Osteoblast (primary cell): ENCODE measurements around the gene AGBL4. TPM values are rescaled to one million over a fixed set of nuclear protein-coding genes. Genes with fewer than 3 reads are reported as not detected.

ENCODE experiments used
- DNase-seq: peaks from one replicate; pipeline ENCODE4 v3.0.0; 2011; ENCODE audit warnings: low spot score, mixed read lengths; ENCODE audit not compliant: insufficient read length; ENCODE audit errors: missing footprints
- H2AFZ ChIP-seq: 2 replicates; pipeline ENCODE4 v1.6.0; 2011; ENCODE audit warnings: mild to moderate bottlenecking, low read length
- H3K27ac ChIP-seq: 2 replicates; pipeline ENCODE4 v1.5.1; 2011; ENCODE audit warnings: mild to moderate bottlenecking, low read depth, low read length, moderate library complexity
- H3K27me3 ChIP-seq: 2 replicates; pipeline ENCODE4 v1.6.0; 2012; ENCODE audit warnings: mild to moderate bottlenecking, control low read depth, inconsistent platforms, low read length, moderate library complexity; ENCODE audit not compliant: insufficient read depth
- H3K36me3 ChIP-seq: 2 replicates; pipeline ENCODE4 v1.5.1; 2011; ENCODE audit warnings: mild to moderate bottlenecking, low read length, control low read depth, moderate library complexity; ENCODE audit not compliant: insufficient read depth
- H3K4me1 ChIP-seq: 2 replicates; pipeline ENCODE4 v1.5.1; 2011; ENCODE audit warnings: mild to moderate bottlenecking, low read length, control low read depth, moderate library complexity; ENCODE audit not compliant: insufficient read depth
- H3K4me2 ChIP-seq: 2 replicates; pipeline ENCODE4 v1.6.0; 2011; ENCODE audit warnings: mild to moderate bottlenecking, low read length; ENCODE audit not compliant: insufficient read depth
- H3K4me3 ChIP-seq: fragments of 200-600 bp; sonication (generic); 3 replicates; pipeline ENCODE4 v1.5.1; 2012; ENCODE audit warnings: mild to moderate bottlenecking, low read length, inconsistent platforms; ENCODE audit not compliant: insufficient read depth
- H3K79me2 ChIP-seq: 2 replicates; pipeline ENCODE4 v1.6.0; 2012; ENCODE audit warnings: mild to moderate bottlenecking, low read length, control low read depth, inconsistent platforms; ENCODE audit not compliant: insufficient read depth
- H3K9me3 ChIP-seq: 2 replicates; pipeline ENCODE4 v1.5.1; 2011; ENCODE audit warnings: low read depth, low read length, control low read depth
- H4K20me1 ChIP-seq: 2 replicates; pipeline ENCODE4 v1.6.0; 2012; ENCODE audit warnings: mild to moderate bottlenecking, low read length, control low read depth; ENCODE audit not compliant: insufficient read depth
- total RNA-seq: library from RNA; depleted of rRNA; stranded (reverse); fragments of >200 nt; gene quantifications from 2 replicates; pipeline ENCODE4 v1.2.3, GENCODE V29; 2012
- TF ChIP-seq, protein P1 (sequence below): IDR thresholded peaks from 2 replicates; pipeline ENCODE4 v1.5.1; 2011; ENCODE audit warnings: mild to moderate bottlenecking, low read depth, low read length, moderate library complexity; ENCODE audit errors: extremely low read depth

Gene AGBL4
- total RNA-seq, 1 donor = not detected

GRCh38 chr1:48556186-48556850, 1467.4 kb downstream of the AGBL4 start:
- TF ChIP-seq, protein P1, sequence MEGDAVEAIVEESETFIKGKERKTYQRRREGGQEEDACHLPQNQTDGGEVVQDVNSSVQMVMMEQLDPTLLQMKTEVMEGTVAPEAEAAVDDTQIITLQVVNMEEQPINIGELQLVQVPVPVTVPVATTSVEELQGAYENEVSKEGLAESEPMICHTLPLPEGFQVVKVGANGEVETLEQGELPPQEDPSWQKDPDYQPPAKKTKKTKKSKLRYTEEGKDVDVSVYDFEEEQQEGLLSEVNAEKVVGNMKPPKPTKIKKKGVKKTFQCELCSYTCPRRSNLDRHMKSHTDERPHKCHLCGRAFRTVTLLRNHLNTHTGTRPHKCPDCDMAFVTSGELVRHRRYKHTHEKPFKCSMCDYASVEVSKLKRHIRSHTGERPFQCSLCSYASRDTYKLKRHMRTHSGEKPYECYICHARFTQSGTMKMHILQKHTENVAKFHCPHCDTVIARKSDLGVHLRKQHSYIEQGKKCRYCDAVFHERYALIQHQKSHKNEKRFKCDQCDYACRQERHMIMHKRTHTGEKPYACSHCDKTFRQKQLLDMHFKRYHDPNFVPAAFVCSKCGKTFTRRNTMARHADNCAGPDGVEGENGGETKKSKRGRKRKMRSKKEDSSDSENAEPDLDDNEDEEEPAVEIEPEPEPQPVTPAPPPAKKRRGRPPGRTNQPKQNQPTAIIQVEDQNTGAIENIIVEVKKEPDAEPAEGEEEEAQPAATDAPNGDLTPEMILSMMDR = no peak
- no peaks in the 10 kb centered on the region for H3K9me3 ChIP-seq
- no peak for DNase-seq
- H3K4me3 ChIP-seq = no peak overlapping the region
- H3K36me3 ChIP-seq = no peaks in the 10 kb centered on the region
- no peak overlapping the region for H3K27ac ChIP-seq
- H4K20me1 ChIP-seq = no peaks in the 10 kb centered on the region
- H3K27me3 ChIP-seq = no peaks in the 10 kb centered on the region
- H3K79me2 ChIP-seq = no peaks in the 10 kb centered on the region
- H2AFZ ChIP-seq = no peak overlapping the region
- H3K4me1 ChIP-seq = no peaks in the 10 kb centered on the region
- H3K4me2 ChIP-seq = no peak overlapping the region

- TF ChIP-seq, protein P1 = no peak
- no peak overlapping the region for H3K4me3 ChIP-seq
- no peak for DNase-seq
Observed at GRCh38 chr1:48555271-48555670, 1468.5 kb downstream of the AGBL4 start.

DNA sequence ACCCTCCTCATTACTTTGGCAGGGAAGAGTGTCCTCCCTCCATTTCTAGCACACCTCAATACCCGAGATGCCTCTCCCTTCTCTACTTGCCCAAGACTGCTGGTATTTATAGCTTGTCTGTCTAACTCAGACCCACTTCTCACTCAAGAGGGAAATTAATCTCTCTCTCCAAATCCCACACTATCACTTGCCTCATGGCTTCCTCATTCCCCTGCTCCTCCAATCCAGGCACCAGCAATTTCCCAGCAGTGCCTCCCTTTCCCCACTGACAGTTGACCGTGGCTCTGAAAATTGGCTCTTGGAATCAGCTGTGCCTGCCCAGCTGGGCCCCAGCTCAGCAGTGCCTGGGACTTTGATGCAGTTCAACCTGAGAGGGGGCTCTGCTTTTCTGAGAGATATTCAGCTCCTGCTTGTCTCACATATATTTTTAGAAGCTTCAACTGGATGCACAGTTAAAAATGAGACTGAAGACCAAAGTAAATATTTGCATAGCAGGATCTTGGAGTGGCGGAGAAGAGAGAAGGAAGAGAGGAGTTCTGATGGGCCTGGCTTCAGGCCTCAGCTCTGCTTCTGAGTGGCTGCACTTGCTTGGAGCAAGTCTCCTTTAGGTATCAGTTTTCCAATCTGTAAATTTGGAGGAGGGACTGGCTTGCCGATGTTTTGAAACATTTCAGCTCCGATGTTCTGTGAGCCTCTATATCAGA, 1470.7 kb downstream of the AGBL4 start:
- no peak overlapping the region for H3K4me3 ChIP-seq
- no peaks in the 10 kb centered on the region for H4K20me1 ChIP-seq
- DNase-seq = no peak
- no peaks in the 10 kb centered on the region for H3K9me3 ChIP-seq
- no peak overlapping the region for H2AFZ ChIP-seq
- H3K79me2 ChIP-seq = no peaks in the 10 kb centered on the region
- no peaks in the 10 kb centered on the region for H3K4me1 ChIP-seq
- H3K36me3 ChIP-seq = no peaks in the 10 kb centered on the region
- no peak overlapping the region for H3K4me2 ChIP-seq
- no peaks in the 10 kb centered on the region for H3K27me3 ChIP-seq
- no peak overlapping the region for H3K27ac ChIP-seq
- TF ChIP-seq, protein P1 = no peak

More at GRCh38 chr1:48555271-48555670, 1468.5 kb downstream of the AGBL4 start:
- Histone ChIP-seq H4K20me1 (no peaks in the 10 kb centered on the region), H3K36me3 (no peaks in the 10 kb centered on the region), H3K27ac (no peak overlapping the region), H3K9me3 (no peaks in the 10 kb centered on the region), H3K27me3 (no peaks in the 10 kb centered on the region), H3K79me2 (no peaks in the 10 kb centered on the region), H2AFZ (no peak overlapping the region), H3K4me1 (no peaks in the 10 kb centered on the region), H3K4me2 (no peak overlapping the region)

DNA sequence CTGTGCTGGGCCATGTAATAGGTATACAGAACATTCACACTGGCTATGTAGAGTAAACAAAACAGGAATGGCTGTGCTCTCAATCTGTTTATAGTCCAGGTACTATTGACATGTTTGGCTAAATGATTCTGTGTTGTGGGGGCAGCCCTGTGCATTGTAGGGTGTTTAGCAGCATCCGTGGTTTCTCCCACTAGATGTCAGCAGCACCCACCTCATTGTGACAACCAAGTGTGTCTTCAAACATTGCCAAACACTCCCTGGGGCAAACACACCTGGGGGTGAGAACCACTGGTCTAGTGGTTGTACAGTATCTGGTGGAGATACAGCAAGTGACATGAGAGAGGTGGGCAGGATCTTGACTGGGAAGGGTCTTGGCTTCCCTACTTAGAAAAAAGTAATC, 1471.3 kb downstream of the AGBL4 start:
- Histone ChIP-seq H3K79me2 (no peaks in the 10 kb centered on the region), H3K4me3 (no peak overlapping the region), H3K4me2 (no peak overlapping the region), H3K9me3 (no peaks in the 10 kb centered on the region), H3K27me3 (no peaks in the 10 kb centered on the region), H2AFZ (no peak overlapping the region), H3K27ac (no peak overlapping the region), H3K4me1 (no peaks in the 10 kb centered on the region), H3K36me3 (no peaks in the 10 kb centered on the region), H4K20me1 (no peaks in the 10 kb centered on the region)
- no peak for DNase-seq
- TF ChIP-seq, protein P1 = peak; percentile 11
